ENCODE measurements around the gene PLEKHH1.
"Not testable (repeated sequence)": the region's sequence is repeated elsewhere in the genome, so short reads cannot be mapped to it uniquely, and the experiment has no call there.

GRCh38 chr14:67600562-67600974 is 67.5 kb downstream of the PLEKHH1 start:
- not testable (repeated sequence) for TF ChIP-seq CTCF, POLR2A (IDR thresholded peaks at IDR 0.05)
